GM19193 (cell line): ENCODE data around the gene IAH1.

Experiments used
- POLR2A ChIP-seq: IDR thresholded peaks from 4 replicates; pipeline ENCODE4 v1.6.1; 2011; ENCODE audit not compliant: insufficient read depth, insufficient read length; ENCODE audit errors: extremely low read depth

Gene IAH1

GRCh38 chr2:9538000-9538507 is 63.7 kb downstream of the IAH1 start:
- no peak for TF ChIP-seq POLR2A
